ENCODE results near the gene JARID2. TPM values are rescaled to one million over a fixed set of nuclear protein-coding genes. Genes with fewer than 3 reads are reported as not detected.

Gene JARID2
- total and polyA plus RNA-seq, 10 of the 15 experiments (the other 5 are each of a cell fraction or from before 2014, with no cell fraction given) = 4.2 to 21.6 (median 11.7) TPM

- TF ChIP-seq RFX5 (IDR thresholded peaks at IDR 0.05; ENCODE audit: low read depth, low read length) = no peak
- no peak for TF ChIP-seq BRCA1 (IDR thresholded peaks at IDR 0.05; ENCODE audit: low read depth, low read length)
- no peak for TF ChIP-seq ZNF384 (IDR thresholded peaks at IDR 0.05; ENCODE audit: borderline replicate concordance, low read depth, low read length)
- TF ChIP-seq SMAD1 (IDR thresholded peaks at IDR 0.05; ENCODE audit: low read depth, partially characterized antibody) = no peak
- TF ChIP-seq ZNF622 (IDR thresholded peaks at IDR 0.05) = no peak
- TF ChIP-seq, protein P1, sequence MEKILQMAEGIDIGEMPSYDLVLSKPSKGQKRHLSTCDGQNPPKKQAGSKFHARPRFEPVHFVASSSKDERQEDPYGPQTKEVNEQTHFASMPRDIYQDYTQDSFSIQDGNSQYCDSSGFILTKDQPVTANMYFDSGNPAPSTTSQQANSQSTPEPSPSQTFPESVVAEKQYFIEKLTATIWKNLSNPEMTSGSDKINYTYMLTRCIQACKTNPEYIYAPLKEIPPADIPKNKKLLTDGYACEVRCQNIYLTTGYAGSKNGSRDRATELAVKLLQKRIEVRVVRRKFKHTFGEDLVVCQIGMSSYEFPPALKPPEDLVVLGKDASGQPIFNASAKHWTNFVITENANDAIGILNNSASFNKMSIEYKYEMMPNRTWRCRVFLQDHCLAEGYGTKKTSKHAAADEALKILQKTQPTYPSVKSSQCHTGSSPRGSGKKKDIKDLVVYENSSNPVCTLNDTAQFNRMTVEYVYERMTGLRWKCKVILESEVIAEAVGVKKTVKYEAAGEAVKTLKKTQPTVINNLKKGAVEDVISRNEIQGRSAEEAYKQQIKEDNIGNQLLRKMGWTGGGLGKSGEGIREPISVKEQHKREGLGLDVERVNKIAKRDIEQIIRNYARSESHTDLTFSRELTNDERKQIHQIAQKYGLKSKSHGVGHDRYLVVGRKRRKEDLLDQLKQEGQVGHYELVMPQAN (conservative IDR thresholded peaks at IDR 0.05) = no peak
Observed at GRCh38 chr6:15401769-15402250, 155.9 kb downstream of the JARID2 start (continued).

- no peak overlapping the region for H2AFZ ChIP-seq (ENCODE audit: control insufficient read depth, low read depth, low read length)
- H3K27me3 ChIP-seq (replicated peaks in 1 of 2; ENCODE audit: control insufficient read depth in 2 of 2, insufficient read depth in 2 of 2, low read length in 1 of 2) = no peaks in the 10 kb centered on the region
- H3K79me2 ChIP-seq (ENCODE audit: control insufficient read depth, insufficient read depth, low read length) = peaks cover 92% of the 10 kb centered on the region
- ChIA-PET POLR2A (interaction anchor here (1.5 to 2.3 kb wide), 3 partner anchors 18 to 33 kb away, joined by 4 to 12 read pairs (median 5); no protein-coding TSS in a partner anchor), RAD21 (ENCODE audit: unreplicated experiment) (interaction anchor here (0.7 to 3.2 kb wide), 10 partner anchors 9 to 81 kb away, joined by 3 to 17 read pairs (median 5); no protein-coding TSS in a partner anchor), SMC1A (ENCODE audit: uncharacterized antibody, unreplicated experiment) (interaction anchor here (0.6 to 7.4 kb wide), 13 partner anchors 9 to 82 kb away, joined by 3 to 111 read pairs (median 7); no protein-coding TSS in a partner anchor), CTCF (interaction anchor here (1.0 to 1.5 kb wide), 3 partner anchors 9 to 39 kb away, joined by 4 to 5 read pairs (median 4); no protein-coding TSS in a partner anchor)
- TF ChIP-seq PML (IDR thresholded peaks at IDR 0.05; ENCODE audit: low read length) (no peak), SREBF2 (IDR thresholded peaks at IDR 0.05; ENCODE audit: low read length) (no peak), PAX5 (IDR thresholded peaks at IDR 0.05; ENCODE audit: borderline replicate concordance, low read depth, low read length) (no peak), EED (IDR thresholded peaks at IDR 0.05; ENCODE audit: low read depth) (no peak), MLLT1 (IDR thresholded peaks at IDR 0.05) (peak; percentile 90)
- no peaks in the 10 kb centered on the region for H3K9me3 ChIP-seq (replicated peaks; ENCODE audit: control insufficient read depth, insufficient read depth, low read length)
- no peak overlapping the region for H3K4me3 ChIP-seq
- FAIRE-seq = no peak
- no peak overlapping the region for H3K4me2 ChIP-seq (ENCODE audit: control insufficient read depth, insufficient read depth)
- H3K27ac ChIP-seq (ENCODE audit: control insufficient read depth, insufficient read depth) = peak overlapping the region; percentile 13; the same call in 1 of the 2 replicates
- 85% methylated on average over 9 of the region's 9 CpGs for WGBS (ENCODE audit: insufficient coverage, insufficient replicate concordance, low lambda C conversion rate, missing lambda C conversion rate)
- H3K36me3 ChIP-seq (ENCODE audit: control insufficient read depth in 2 of 2, insufficient read depth in 2 of 2, low read length in 1 of 2) = no peaks in the 10 kb centered on the region
- no TSS peak for BruUV-seq (replicated peaks)
- DNase-seq (ENCODE audit: low read depth, low spot score) = no peak
- peaks cover 3% of the 10 kb centered on the region; the same call in 1 of the 2 replicates for H4K20me1 ChIP-seq (ENCODE audit: control insufficient read depth, insufficient read depth)
- peaks cover 22% of the 10 kb centered on the region for H3K4me1 ChIP-seq (ENCODE audit: control insufficient read depth, insufficient read depth, low read length)
- no peak overlapping the region for H3K9ac ChIP-seq (ENCODE audit: control insufficient read depth, insufficient read depth, low read length)
- in situ Hi-C loops (cut with MboI) = no loop called here
- intact Hi-C loops (cut with micrococcal nuclease; ENCODE audit: unreplicated experiment) = no loop called here
- no peak for ATAC-seq
Observed at GRCh38 chr6:15402406-15403045, 156.7 kb downstream of the JARID2 start.
